ENCODE results near the gene PKP4. TPM values are rescaled to one million over a fixed set of nuclear protein-coding genes. Genes with fewer than 3 reads are reported as not detected.

The PKP4 gene
- total RNA-seq, 2 donors from 2014 or later: 90.5 to 102 TPM

GRCh38 chr2:158486970-158487325 lies 30.2 kb downstream of the PKP4 start:
- Mint-ChIP-seq H3K27me3 (ENCODE audit: insufficient read depth) (no peaks in the 10 kb centered on the region), H3K9me3 (no peaks in the 10 kb centered on the region), H3K4me1 (peaks cover 35% of the 10 kb centered on the region), H3K27ac (no peak overlapping the region), H3K36me3 (ENCODE audit: low read depth) (peaks cover 3% of the 10 kb centered on the region), H3K4me3 (no peak overlapping the region)
- DNase-seq: no peak
- Histone ChIP-seq H3K4me3 (ENCODE audit: low read length) (no peak overlapping the region), H3K27me3 (ENCODE audit: control insufficient read depth, insufficient read depth, low read length, poor library complexity, severe bottlenecking) (no peaks in the 10 kb centered on the region), H3K27ac (ENCODE audit: low read depth, low read length) (no peak overlapping the region), H3K36me3 (ENCODE audit: control insufficient read depth, insufficient read depth, low read length) (no peaks in the 10 kb centered on the region), H3K4me1 (ENCODE audit: control insufficient read depth, insufficient read depth, low read length) (peaks cover 2% of the 10 kb centered on the region), H3K9me3 (ENCODE audit: control insufficient read depth, low read length) (no peaks in the 10 kb centered on the region), H3K9ac (ENCODE audit: extremely low read depth, low read length, poor library complexity, severe bottlenecking) (no peak overlapping the region)
- TF ChIP-seq, protein P1, sequence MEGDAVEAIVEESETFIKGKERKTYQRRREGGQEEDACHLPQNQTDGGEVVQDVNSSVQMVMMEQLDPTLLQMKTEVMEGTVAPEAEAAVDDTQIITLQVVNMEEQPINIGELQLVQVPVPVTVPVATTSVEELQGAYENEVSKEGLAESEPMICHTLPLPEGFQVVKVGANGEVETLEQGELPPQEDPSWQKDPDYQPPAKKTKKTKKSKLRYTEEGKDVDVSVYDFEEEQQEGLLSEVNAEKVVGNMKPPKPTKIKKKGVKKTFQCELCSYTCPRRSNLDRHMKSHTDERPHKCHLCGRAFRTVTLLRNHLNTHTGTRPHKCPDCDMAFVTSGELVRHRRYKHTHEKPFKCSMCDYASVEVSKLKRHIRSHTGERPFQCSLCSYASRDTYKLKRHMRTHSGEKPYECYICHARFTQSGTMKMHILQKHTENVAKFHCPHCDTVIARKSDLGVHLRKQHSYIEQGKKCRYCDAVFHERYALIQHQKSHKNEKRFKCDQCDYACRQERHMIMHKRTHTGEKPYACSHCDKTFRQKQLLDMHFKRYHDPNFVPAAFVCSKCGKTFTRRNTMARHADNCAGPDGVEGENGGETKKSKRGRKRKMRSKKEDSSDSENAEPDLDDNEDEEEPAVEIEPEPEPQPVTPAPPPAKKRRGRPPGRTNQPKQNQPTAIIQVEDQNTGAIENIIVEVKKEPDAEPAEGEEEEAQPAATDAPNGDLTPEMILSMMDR (conservative IDR thresholded peaks at IDR 0.05): no peak
- 67 to 80% methylated on average over 4 to 5 of the region's 5 CpGs for WGBS, 2 experiments (ENCODE audit: insufficient coverage in 1 of 2, insufficient read length in 1 of 2)

DNA sequence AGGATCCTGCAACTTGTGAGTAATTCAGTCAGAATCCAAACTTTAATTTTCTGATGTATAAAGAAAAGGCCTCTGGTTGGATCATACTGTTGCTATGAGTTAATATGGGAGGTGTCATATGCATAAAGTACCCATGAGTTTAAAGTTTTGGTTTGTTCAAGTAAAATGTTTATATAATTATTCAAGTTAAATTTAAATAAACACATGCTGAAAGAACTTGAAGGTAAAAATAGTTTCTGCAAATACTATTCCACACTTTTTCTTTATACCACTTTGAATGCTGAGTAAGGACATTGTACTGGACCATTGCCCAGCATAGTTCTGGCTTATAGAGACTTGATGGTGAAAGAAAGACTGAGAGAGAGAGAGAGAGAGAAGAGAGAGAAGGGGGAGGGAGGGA lies 30.7 kb downstream of the PKP4 start:
- Histone ChIP-seq H3K4me1 (ENCODE audit: control insufficient read depth, insufficient read depth, low read length) (peaks cover 2% of the 10 kb centered on the region), H3K4me3 (ENCODE audit: low read length) (no peak overlapping the region), H3K27ac (ENCODE audit: low read depth, low read length) (no peak overlapping the region), H3K9me3 (ENCODE audit: control insufficient read depth, low read length) (no peaks in the 10 kb centered on the region), H3K36me3 (ENCODE audit: control insufficient read depth, insufficient read depth, low read length) (no peaks in the 10 kb centered on the region), H3K9ac (ENCODE audit: extremely low read depth, low read length, poor library complexity, severe bottlenecking) (no peak overlapping the region), H3K27me3 (ENCODE audit: control insufficient read depth, insufficient read depth, low read length, poor library complexity, severe bottlenecking) (no peaks in the 10 kb centered on the region)
- Mint-ChIP-seq H3K36me3 (ENCODE audit: low read depth) (peaks cover 3% of the 10 kb centered on the region), H3K27me3 (ENCODE audit: insufficient read depth) (no peaks in the 10 kb centered on the region), H3K4me3 (no peak overlapping the region), H3K27ac (no peak overlapping the region), H3K4me1 (peaks cover 35% of the 10 kb centered on the region), H3K9me3 (no peaks in the 10 kb centered on the region)
- TF ChIP-seq, protein P1 (conservative IDR thresholded peaks at IDR 0.05): no peak
- no peak for DNase-seq

GRCh38 chr2:158488442-158489216 lies 31.9 kb downstream of the PKP4 start:
- Histone ChIP-seq H3K9me3 (ENCODE audit: control insufficient read depth, low read length) (no peaks in the 10 kb centered on the region), H3K27ac (ENCODE audit: low read depth, low read length) (no peak overlapping the region), H3K36me3 (ENCODE audit: control insufficient read depth, insufficient read depth, low read length) (no peaks in the 10 kb centered on the region), H3K9ac (ENCODE audit: extremely low read depth, low read length, poor library complexity, severe bottlenecking) (no peak overlapping the region), H3K4me1 (ENCODE audit: control insufficient read depth, insufficient read depth, low read length) (peaks cover 2% of the 10 kb centered on the region), H3K27me3 (ENCODE audit: control insufficient read depth, insufficient read depth, low read length, poor library complexity, severe bottlenecking) (no peaks in the 10 kb centered on the region), H3K4me3 (ENCODE audit: low read length) (no peak overlapping the region)
- WGBS, 2 experiments (ENCODE audit: insufficient coverage in 1 of 2, insufficient read length in 1 of 2): 100% methylated on average over 2 of the region's 2 CpGs; no CpG with 5 or more reads in 1 of the 2 experiments
- Mint-ChIP-seq H3K27me3 (ENCODE audit: insufficient read depth) (no peaks in the 10 kb centered on the region), H3K9me3 (no peaks in the 10 kb centered on the region), H3K27ac (no peak overlapping the region), H3K4me3 (no peak overlapping the region), H3K4me1 (peaks cover 34% of the 10 kb centered on the region), H3K36me3 (ENCODE audit: low read depth) (peaks cover 3% of the 10 kb centered on the region)
- TF ChIP-seq, protein P1 (conservative IDR thresholded peaks at IDR 0.05): no peak
- no peak for DNase-seq

Measured in endodermal cell (in vitro differentiated cells).